BJ (cell line): ENCODE data around the gene TMEM87B. TPM values are rescaled to one million over a fixed set of nuclear protein-coding genes. Genes with fewer than 3 reads are reported as not detected.

Experiments used
- CTCF ChIA-PET: fragments of 350-600 bp; formaldehyde crosslinking; extraction: SDS; loops from one replicate; lab custom pipeline; 2021; ENCODE audit warnings: antibody characterized with exemption, inconsistent platforms; lab: Yijun Ruan, JAX
- POLR2A ChIA-PET: fragments of 300-600 bp; sonication (Branson Sonifier 250); formaldehyde crosslinking; extraction: SDS; loops from one replicate; lab custom pipeline; 2021; ENCODE audit warnings: antibody characterized with exemption; lab: Charles Lee
- DNase-seq: peaks from one replicate; pipeline ENCODE4 v3.0.0-alpha.2; 2011; ENCODE audit warnings: low read depth
- H3K27me3 ChIP-seq: 2 replicates; pipeline ENCODE4 v1.6.0; 2011; ENCODE audit warnings: low read length; ENCODE audit not compliant: control insufficient read depth, insufficient read depth
- H3K36me3 ChIP-seq: 2 replicates; pipeline ENCODE4 v1.5.1; 2011; ENCODE audit warnings: low read length; ENCODE audit not compliant: control insufficient read depth, insufficient read depth
- H3K4me3 ChIP-seq: 2 replicates; pipeline ENCODE4 v1.5.1; 2011; ENCODE audit warnings: low read depth, mild to moderate bottlenecking, control low read depth, low read length
- CTCF ChIP-seq: IDR thresholded peaks from 2 replicates; pipeline ENCODE4 v1.5.1; 2011; ENCODE audit warnings: low read depth, mild to moderate bottlenecking, control low read depth, inconsistent platforms, low read length, moderate library complexity; ENCODE audit not compliant: insufficient read depth
- polyA plus RNA-seq: library from polyadenylated mRNA; depleted of rRNA; stranded (reverse); fragments of >200 nt; gene quantifications from 2 replicates; pipeline ENCODE4 v1.2.3, GENCODE V29; 2011

TMEM87B gene
- polyA plus RNA-seq, 1 experiment: 11.4 TPM

- no peak for DNase-seq
- no peak overlapping the region for H3K4me3 ChIP-seq
- H3K36me3 ChIP-seq: no peaks in the 10 kb centered on the region
- CTCF ChIA-PET: interaction anchor here (0.8 kb wide), 1 partner anchor 118 kb away, joined by 4 read pairs; no protein-coding TSS in a partner anchor
- no peak for TF ChIP-seq CTCF
- no peaks in the 10 kb centered on the region for H3K27me3 ChIP-seq
- POLR2A ChIA-PET: no interaction called here
Measured at GRCh38 chr2:112141626-112142007, 86.5 kb downstream of the TMEM87B start.

GRCh38 chr2:112142525-112143078 is 87.5 kb downstream of the TMEM87B start:
- DNase-seq: no peak
- no peaks in the 10 kb centered on the region for H3K36me3 ChIP-seq
- TF ChIP-seq CTCF: no peak
- POLR2A ChIA-PET: no interaction called here
- no peaks in the 10 kb centered on the region for H3K27me3 ChIP-seq
- no peak overlapping the region for H3K4me3 ChIP-seq
- CTCF ChIA-PET: no interaction called here

DNA sequence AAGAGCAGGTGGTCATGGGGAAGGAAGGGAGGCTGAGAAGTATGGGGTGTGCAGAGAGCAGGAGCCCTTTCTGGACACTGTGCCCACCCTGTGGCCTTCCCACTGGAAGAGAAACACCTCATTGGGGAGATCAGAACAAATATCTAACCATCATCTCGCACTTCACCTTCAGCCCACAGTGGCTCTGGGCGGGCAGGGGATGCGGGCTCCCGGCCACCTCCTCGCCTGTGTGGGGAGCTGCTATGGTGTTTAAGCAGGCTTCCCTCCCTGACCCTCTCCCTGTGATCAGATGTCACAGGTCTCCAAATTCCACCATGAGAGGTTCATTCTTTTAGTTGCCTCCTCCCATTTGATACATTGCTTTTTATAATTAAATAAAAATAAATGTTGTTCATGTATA is 88.1 kb downstream of the TMEM87B start:
- no peak for DNase-seq
- no peaks in the 10 kb centered on the region for H3K27me3 ChIP-seq
- CTCF ChIA-PET: no interaction called here
- no peaks in the 10 kb centered on the region for H3K36me3 ChIP-seq
- POLR2A ChIA-PET: no interaction called here
- H3K4me3 ChIP-seq: no peak overlapping the region
- no peak for TF ChIP-seq CTCF

GRCh38 chr2:112144966-112145365 is 89.9 kb downstream of the TMEM87B start:
- DNase-seq: no peak
- H3K27me3 ChIP-seq: no peaks in the 10 kb centered on the region
- H3K4me3 ChIP-seq: no peak overlapping the region
- no peak for TF ChIP-seq CTCF
- ChIA-PET CTCF (no interaction called here), POLR2A (no interaction called here)
- no peaks in the 10 kb centered on the region for H3K36me3 ChIP-seq

DNA sequence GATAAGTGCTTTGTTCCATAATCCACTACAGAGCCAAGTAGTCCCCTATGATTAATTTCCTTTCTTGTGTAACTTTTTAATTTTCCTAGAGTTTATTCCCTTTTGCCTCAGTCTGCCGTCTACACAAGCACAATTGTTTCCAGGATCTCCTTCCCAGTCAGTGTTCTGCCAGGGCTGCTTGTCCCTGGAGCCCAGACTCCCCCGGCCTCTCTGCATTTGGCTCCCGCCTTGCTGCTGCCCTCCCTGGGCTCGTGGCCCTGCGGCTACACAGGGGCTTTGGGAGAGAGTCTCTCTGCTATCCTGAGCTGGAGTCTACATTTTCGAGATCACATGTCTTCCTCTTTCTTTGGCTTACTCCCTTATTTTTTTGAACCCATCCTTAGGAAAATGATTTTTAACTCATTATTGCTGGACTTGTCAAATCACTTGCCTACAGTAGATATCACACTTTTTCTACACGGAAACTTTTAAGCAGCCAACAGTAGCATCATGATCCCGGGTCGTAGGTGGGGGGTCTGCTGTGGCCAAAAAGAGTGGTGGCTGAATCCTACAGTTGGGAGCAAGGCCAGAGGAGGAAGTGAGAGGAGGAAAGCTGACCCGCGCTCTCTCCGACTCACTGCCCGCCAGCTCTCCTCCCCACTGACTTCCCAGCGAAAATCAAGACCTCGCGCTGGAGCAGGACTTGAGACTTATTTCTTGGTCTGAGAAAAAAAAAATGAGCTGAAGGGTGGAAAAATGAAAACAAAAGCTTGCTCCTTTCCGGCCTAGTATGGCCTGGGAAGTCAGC is 92.5 kb downstream of the TMEM87B start:
- Histone ChIP-seq H3K27me3 (no peaks in the 10 kb centered on the region), H3K4me3 (no peak overlapping the region), H3K36me3 (no peaks in the 10 kb centered on the region)
- ChIA-PET CTCF (interaction anchor here (1.2 to 1.3 kb wide), 2 partner anchors 13 to 26 kb away, joined by 3 to 4 read pairs; no protein-coding TSS in a partner anchor), POLR2A (no interaction called here)
- no peak for DNase-seq
- no peak for TF ChIP-seq CTCF
